ENCODE measurements around the gene SH2D4B. TPM values are rescaled to one million over a fixed set of nuclear protein-coding genes. Genes with fewer than 3 reads are reported as not detected.

Gene SH2D4B
- polyA plus RNA-seq, 1 donor from 2014 or later: 1.4 TPM

GRCh38 chr10:80567292-80567691 lies 29.6 kb downstream of the SH2D4B start:
- Histone ChIP-seq H3K9me2 (ENCODE audit: insufficient read depth, low read length) (no peaks in the 10 kb centered on the region), H3K27ac (ENCODE audit: low read length) (no peak overlapping the region), H3K9me3 (ENCODE audit: low read length) (no peaks in the 10 kb centered on the region), H3K36me3 (ENCODE audit: insufficient read depth, low read length) (no peaks in the 10 kb centered on the region), H3K9ac (ENCODE audit: low read length) (no peak overlapping the region), H3K4me3 (ENCODE audit: low read length) (no peak overlapping the region), H3K79me2 (replicated peaks; ENCODE audit: insufficient read depth, low read length) (no peaks in the 10 kb centered on the region), H3K4me2 (ENCODE audit: low read length) (no peak overlapping the region), H2AFZ (ENCODE audit: low read depth, low read length) (no peak overlapping the region), H3F3A (ENCODE audit: insufficient read depth, low read length, poor library complexity, severe bottlenecking) (no peaks in the 10 kb centered on the region), H3K27me3 (ENCODE audit: insufficient read depth, low read depth, low read length) (no peaks in the 10 kb centered on the region), H4K20me1 (ENCODE audit: insufficient read depth) (no peaks in the 10 kb centered on the region)
- TF ChIP-seq POLR2AphosphoS5 (IDR thresholded peaks at IDR 0.05) (no peak), MXI1 (conservative IDR thresholded peaks at IDR 0.05; ENCODE audit: poor library complexity, severe bottlenecking) (no peak), CTCF (IDR thresholded peaks at IDR 0.05; ENCODE audit: poor library complexity, severe bottlenecking) (no peak), EP300 (conservative IDR thresholded peaks at IDR 0.05; ENCODE audit: poor library complexity, severe bottlenecking) (no peak), EZH2 (IDR thresholded peaks at IDR 0.05; ENCODE audit: borderline replicate concordance, insufficient read depth, low read length, poor library complexity, severe bottlenecking) (no peak), TAF1 (IDR thresholded peaks at IDR 0.05; ENCODE audit: low read depth) (no peak), RAD21 (conservative IDR thresholded peaks at IDR 0.05) (no peak), SMC3 (conservative IDR thresholded peaks at IDR 0.05; ENCODE audit: poor library complexity) (no peak), REST (IDR thresholded peaks at IDR 0.05; ENCODE audit: borderline replicate concordance) (no peak)

GRCh38 chr10:80569131-80569895 lies 31.6 kb downstream of the SH2D4B start:
- Histone ChIP-seq H3K9ac (ENCODE audit: low read length) (no peak overlapping the region), H3K27ac (ENCODE audit: low read length) (no peak overlapping the region), H3K9me3 (ENCODE audit: low read length) (no peaks in the 10 kb centered on the region), H3K36me3 (ENCODE audit: insufficient read depth, low read length) (no peaks in the 10 kb centered on the region), H3F3A (ENCODE audit: insufficient read depth, low read length, poor library complexity, severe bottlenecking) (no peaks in the 10 kb centered on the region), H4K20me1 (ENCODE audit: insufficient read depth) (no peaks in the 10 kb centered on the region), H3K79me2 (replicated peaks; ENCODE audit: insufficient read depth, low read length) (no peaks in the 10 kb centered on the region), H2AFZ (ENCODE audit: low read depth, low read length) (no peak overlapping the region), H3K9me2 (ENCODE audit: insufficient read depth, low read length) (no peaks in the 10 kb centered on the region), H3K4me2 (ENCODE audit: low read length) (no peak overlapping the region), H3K4me3 (ENCODE audit: low read length) (no peak overlapping the region), H3K27me3 (ENCODE audit: insufficient read depth, low read depth, low read length) (no peaks in the 10 kb centered on the region)
- no peak for TF ChIP-seq SMC3 (conservative IDR thresholded peaks at IDR 0.05; ENCODE audit: poor library complexity)
- no peak for TF ChIP-seq MXI1 (conservative IDR thresholded peaks at IDR 0.05; ENCODE audit: poor library complexity, severe bottlenecking)
- TF ChIP-seq TAF1 (IDR thresholded peaks at IDR 0.05; ENCODE audit: low read depth): no peak
- no peak for TF ChIP-seq CTCF (IDR thresholded peaks at IDR 0.05; ENCODE audit: poor library complexity, severe bottlenecking)
- TF ChIP-seq EP300 (conservative IDR thresholded peaks at IDR 0.05; ENCODE audit: poor library complexity, severe bottlenecking): no peak
- TF ChIP-seq RAD21 (conservative IDR thresholded peaks at IDR 0.05): no peak
- no peak for TF ChIP-seq EZH2 (IDR thresholded peaks at IDR 0.05; ENCODE audit: borderline replicate concordance, insufficient read depth, low read length, poor library complexity, severe bottlenecking)
- TF ChIP-seq REST (IDR thresholded peaks at IDR 0.05; ENCODE audit: borderline replicate concordance): no peak
- no peak for TF ChIP-seq POLR2AphosphoS5 (IDR thresholded peaks at IDR 0.05)
